ENCODE data around the gene PM20D2.

Gene PM20D2

DNA sequence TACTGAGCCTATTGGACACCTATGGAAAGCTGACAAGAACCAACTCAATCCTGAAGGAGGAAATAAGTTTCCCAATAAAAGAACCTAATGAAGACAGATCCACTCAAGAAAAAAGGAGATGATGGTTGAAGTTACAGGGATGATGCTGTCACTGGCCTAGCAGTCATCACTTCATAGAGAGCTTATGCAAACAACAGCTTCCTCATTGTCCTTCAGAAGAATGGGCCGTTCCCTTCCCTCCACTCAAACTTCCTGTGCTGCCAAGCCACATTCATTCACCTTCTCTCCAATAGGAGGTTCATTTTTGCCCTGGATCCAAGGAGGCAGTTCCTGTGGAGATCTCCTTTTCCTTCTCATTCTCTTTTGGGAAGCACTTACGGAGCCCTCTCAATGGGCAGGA lies 13.8 kb upstream of the PM20D2 start:
- Histone ChIP-seq H3K4me1 (ENCODE audit: control insufficient read depth, low read length) (no peaks in the 10 kb centered on the region), H3K79me2 (ENCODE audit: control insufficient read depth, low read length) (no peaks in the 10 kb centered on the region), H3K4me2 (ENCODE audit: low read length) (no peak overlapping the region), H3F3A (ENCODE audit: control insufficient read depth, insufficient read depth) (no peaks in the 10 kb centered on the region), H3K4me3 (ENCODE audit: low read length) (no peak overlapping the region), H3K27me3 (ENCODE audit: control insufficient read depth, low read length) (no peaks in the 10 kb centered on the region), H3K27ac (ENCODE audit: low read depth, low read length) (no peak overlapping the region), H3K36me3 (ENCODE audit: control insufficient read depth, low read length) (no peaks in the 10 kb centered on the region), H3K9me2 (replicated peaks; ENCODE audit: control insufficient read depth, low read length) (no peaks in the 10 kb centered on the region), H4K20me1 (ENCODE audit: control insufficient read depth, insufficient read depth, low read depth, low read length) (no peaks in the 10 kb centered on the region), H3K9me3 (ENCODE audit: control insufficient read depth, insufficient read depth, low read length) (no peaks in the 10 kb centered on the region)
- TF ChIP-seq, protein P1, sequence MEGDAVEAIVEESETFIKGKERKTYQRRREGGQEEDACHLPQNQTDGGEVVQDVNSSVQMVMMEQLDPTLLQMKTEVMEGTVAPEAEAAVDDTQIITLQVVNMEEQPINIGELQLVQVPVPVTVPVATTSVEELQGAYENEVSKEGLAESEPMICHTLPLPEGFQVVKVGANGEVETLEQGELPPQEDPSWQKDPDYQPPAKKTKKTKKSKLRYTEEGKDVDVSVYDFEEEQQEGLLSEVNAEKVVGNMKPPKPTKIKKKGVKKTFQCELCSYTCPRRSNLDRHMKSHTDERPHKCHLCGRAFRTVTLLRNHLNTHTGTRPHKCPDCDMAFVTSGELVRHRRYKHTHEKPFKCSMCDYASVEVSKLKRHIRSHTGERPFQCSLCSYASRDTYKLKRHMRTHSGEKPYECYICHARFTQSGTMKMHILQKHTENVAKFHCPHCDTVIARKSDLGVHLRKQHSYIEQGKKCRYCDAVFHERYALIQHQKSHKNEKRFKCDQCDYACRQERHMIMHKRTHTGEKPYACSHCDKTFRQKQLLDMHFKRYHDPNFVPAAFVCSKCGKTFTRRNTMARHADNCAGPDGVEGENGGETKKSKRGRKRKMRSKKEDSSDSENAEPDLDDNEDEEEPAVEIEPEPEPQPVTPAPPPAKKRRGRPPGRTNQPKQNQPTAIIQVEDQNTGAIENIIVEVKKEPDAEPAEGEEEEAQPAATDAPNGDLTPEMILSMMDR (IDR thresholded peaks at IDR 0.05; ENCODE audit: low read depth, low read length, poor library complexity, severe bottlenecking), result no peak
- TF ChIP-seq EZH2phosphoT487 (IDR thresholded peaks at IDR 0.05; ENCODE audit: borderline replicate concordance, low read length), result no peak

DNA sequence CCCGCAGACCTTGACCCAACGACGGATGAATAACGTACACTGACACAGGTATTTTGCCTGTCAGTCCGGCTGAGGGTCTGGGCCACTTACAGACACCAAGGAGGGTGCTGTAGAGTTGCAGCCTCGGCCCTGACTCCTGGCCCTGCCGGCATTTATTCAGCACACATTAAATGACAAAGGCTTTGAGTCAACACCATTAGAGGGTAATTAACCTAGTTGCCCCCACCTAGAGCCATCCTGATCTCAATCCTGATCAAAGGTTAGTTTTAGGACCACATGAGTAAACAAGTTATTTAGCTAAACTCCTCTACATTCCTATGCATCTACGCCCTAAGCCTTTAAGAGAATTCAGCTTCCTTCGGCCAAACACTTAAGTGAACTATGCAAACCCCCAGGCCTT lies 11.9 kb upstream of the PM20D2 start:
- H3K4me1 ChIP-seq (ENCODE audit: control insufficient read depth, low read length), result peaks cover 6% of the 10 kb centered on the region
- no peaks in the 10 kb centered on the region for H3K79me2 ChIP-seq (ENCODE audit: control insufficient read depth, low read length)
- no peak overlapping the region for H3K4me3 ChIP-seq (ENCODE audit: low read length)
- no peak overlapping the region for H3K27ac ChIP-seq (ENCODE audit: low read depth, low read length)
- TF ChIP-seq, protein P1 (IDR thresholded peaks at IDR 0.05; ENCODE audit: low read depth, low read length, poor library complexity, severe bottlenecking), result no peak
- no peak overlapping the region for H3K4me2 ChIP-seq (ENCODE audit: low read length)
- H4K20me1 ChIP-seq (ENCODE audit: control insufficient read depth, insufficient read depth, low read depth, low read length), result no peaks in the 10 kb centered on the region
- H3F3A ChIP-seq (ENCODE audit: control insufficient read depth, insufficient read depth), result no peaks in the 10 kb centered on the region
- no peaks in the 10 kb centered on the region for H3K9me2 ChIP-seq (replicated peaks; ENCODE audit: control insufficient read depth, low read length)
- H3K36me3 ChIP-seq (ENCODE audit: control insufficient read depth, low read length), result no peaks in the 10 kb centered on the region
- H3K9me3 ChIP-seq (ENCODE audit: control insufficient read depth, insufficient read depth, low read length), result no peaks in the 10 kb centered on the region
- H3K27me3 ChIP-seq (ENCODE audit: control insufficient read depth, low read length), result no peaks in the 10 kb centered on the region

DNA sequence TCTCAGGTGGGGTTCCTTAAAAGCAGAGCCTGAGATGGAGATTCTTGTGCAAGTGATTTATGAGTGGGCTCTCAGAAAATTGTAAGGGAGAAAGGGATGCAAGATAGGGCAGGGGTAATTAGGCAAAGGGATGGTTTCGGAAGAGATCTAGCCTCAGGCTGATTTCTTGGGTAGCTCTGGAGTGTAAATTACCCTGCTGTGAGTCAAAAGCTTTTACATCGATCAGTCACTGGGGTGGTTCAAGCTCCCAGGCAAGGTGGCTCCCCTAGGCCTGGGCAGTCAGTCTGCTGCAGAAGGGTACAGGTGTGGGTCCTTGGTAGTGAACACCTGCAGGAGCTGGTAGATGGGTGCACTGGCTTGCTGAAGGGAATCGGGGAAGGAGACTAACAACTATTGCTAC lies 11.1 kb upstream of the PM20D2 start:
- Histone ChIP-seq H3K27ac (ENCODE audit: low read depth, low read length) (no peak overlapping the region), H4K20me1 (ENCODE audit: control insufficient read depth, insufficient read depth, low read depth, low read length) (no peaks in the 10 kb centered on the region), H3K79me2 (ENCODE audit: control insufficient read depth, low read length) (no peaks in the 10 kb centered on the region), H3K9me2 (replicated peaks; ENCODE audit: control insufficient read depth, low read length) (no peaks in the 10 kb centered on the region), H3F3A (ENCODE audit: control insufficient read depth, insufficient read depth) (no peaks in the 10 kb centered on the region), H3K27me3 (ENCODE audit: control insufficient read depth, low read length) (no peaks in the 10 kb centered on the region), H3K4me1 (ENCODE audit: control insufficient read depth, low read length) (peaks cover 6% of the 10 kb centered on the region), H3K4me2 (ENCODE audit: low read length) (no peak overlapping the region), H3K9me3 (ENCODE audit: control insufficient read depth, insufficient read depth, low read length) (no peaks in the 10 kb centered on the region), H3K4me3 (ENCODE audit: low read length) (no peak overlapping the region), H3K36me3 (ENCODE audit: control insufficient read depth, low read length) (no peaks in the 10 kb centered on the region)
- TF ChIP-seq, protein P1 (IDR thresholded peaks at IDR 0.05; ENCODE audit: low read depth, low read length, poor library complexity, severe bottlenecking), result no peak
- TF ChIP-seq EZH2phosphoT487 (IDR thresholded peaks at IDR 0.05; ENCODE audit: borderline replicate concordance, low read length), result no peak

DNA sequence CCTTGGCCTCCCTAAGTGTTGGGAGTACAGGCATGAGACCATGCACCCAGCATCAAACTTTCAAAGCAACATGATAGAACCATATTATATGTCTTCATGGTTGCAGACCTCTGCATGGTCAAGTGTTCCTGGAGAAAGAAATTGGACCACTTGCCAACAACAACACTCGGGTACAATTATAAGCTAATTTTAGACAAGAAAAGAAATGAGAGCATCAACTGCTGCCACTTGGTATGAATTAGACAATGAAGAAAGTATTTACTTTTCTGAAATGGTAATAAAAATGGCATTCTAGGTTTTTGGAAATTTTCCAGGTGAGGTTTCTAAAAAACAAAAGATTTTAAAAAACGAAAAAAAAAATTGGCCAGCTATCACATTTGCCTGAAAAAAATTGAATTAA lies 7.7 kb upstream of the PM20D2 start:
- Histone ChIP-seq H3F3A (ENCODE audit: control insufficient read depth, insufficient read depth) (no peaks in the 10 kb centered on the region), H3K9me3 (ENCODE audit: control insufficient read depth, insufficient read depth, low read length) (no peaks in the 10 kb centered on the region), H3K27me3 (ENCODE audit: control insufficient read depth, low read length) (no peaks in the 10 kb centered on the region), H3K4me1 (ENCODE audit: control insufficient read depth, low read length) (peaks cover 6% of the 10 kb centered on the region), H3K4me3 (ENCODE audit: low read length) (no peak overlapping the region), H3K4me2 (ENCODE audit: low read length) (no peak overlapping the region), H3K36me3 (ENCODE audit: control insufficient read depth, low read length) (no peaks in the 10 kb centered on the region), H3K9me2 (replicated peaks; ENCODE audit: control insufficient read depth, low read length) (no peaks in the 10 kb centered on the region), H3K79me2 (ENCODE audit: control insufficient read depth, low read length) (no peaks in the 10 kb centered on the region), H4K20me1 (ENCODE audit: control insufficient read depth, insufficient read depth, low read depth, low read length) (no peaks in the 10 kb centered on the region), H3K27ac (ENCODE audit: low read depth, low read length) (no peak overlapping the region)
- TF ChIP-seq EZH2phosphoT487 (IDR thresholded peaks at IDR 0.05; ENCODE audit: borderline replicate concordance, low read length), result no peak
- TF ChIP-seq, protein P1 (IDR thresholded peaks at IDR 0.05; ENCODE audit: low read depth, low read length, poor library complexity, severe bottlenecking), result no peak

Measured in DOHH2 (cell line).